HG03139 (cell line): ENCODE measurements around the gene NUDT5.

ENCODE experiments used
- ATAC-seq: cut with Tn5 transposase; IDR thresholded peaks from one replicate; pipeline ENCODE4 v1.9.1; 2021; ENCODE audit not compliant: unreplicated experiment

Gene NUDT5

DNA sequence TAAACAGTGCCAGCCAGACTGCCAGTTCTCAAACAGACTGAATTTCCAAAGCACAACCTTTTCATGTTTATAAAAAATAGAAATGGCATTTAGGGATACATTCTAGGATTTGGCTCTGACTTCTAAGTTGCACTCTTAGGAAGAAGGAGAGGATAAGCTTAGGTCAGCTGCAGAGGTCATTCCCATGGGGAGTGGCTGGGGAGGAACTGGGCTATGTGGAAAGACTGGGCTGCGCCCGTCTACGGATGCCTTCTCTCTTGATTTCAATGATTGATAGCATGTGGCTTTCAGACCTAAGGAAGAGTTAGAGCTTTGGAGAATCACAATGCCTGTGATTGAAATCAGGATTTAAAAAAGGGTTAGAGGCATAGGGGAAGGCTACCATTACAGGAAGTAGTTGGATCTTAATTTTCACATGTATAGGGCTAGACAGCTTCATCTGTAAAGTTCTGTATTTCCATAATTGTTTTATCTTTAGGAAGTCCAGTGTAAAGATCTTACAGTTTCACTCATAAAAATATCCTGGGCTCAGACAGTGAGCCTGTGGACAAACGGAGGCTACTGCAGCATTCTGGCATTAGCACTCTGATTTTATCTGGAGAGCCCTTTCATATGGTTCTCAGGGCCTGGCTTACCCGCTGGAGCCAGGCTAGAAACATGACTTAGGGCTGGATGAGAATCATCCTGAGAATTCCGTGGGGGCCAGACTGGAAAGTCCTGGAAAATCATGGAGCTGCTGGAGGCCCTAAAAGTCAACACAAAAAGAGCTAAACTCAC lies 29.5 kb downstream of the NUDT5 start:
- no peak for ATAC-seq

DNA sequence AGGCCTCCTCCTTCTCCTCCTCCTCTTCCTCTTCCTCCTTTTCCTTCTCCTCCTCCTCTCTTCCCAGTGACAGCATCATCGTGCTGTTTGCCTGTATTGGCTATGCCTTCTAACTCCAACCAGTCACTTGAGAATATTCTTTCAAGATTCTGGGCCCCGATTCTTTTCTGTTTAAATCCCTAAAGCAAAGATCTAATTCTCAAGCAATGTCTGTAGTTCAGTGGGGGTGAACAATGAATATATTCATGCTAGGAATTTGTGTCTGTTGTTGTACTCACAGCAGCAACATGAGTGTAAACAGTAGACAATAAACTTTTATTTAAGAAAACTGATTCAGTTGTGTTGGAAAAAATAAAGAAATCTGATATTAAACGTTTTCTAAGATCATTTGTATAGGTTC lies 30.7 kb downstream of the NUDT5 start:
- ATAC-seq = no peak

DNA sequence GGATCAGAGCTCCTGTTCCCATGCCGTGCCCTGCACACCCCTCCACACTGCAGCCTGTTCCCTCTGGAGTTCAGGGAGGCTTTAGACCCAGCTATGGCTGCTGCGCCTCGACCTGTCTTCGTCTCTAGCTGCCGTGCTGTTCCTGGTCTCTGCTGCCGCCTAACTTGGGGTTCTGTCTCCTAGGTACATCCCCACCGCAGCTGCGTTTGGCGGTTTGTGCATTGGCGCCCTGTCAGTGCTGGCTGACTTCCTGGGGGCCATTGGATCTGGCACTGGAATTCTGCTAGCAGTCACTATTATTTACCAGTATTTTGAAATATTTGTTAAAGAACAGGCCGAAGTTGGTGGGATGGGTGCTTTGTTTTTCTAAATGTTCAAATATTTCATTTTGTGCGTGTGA lies 31.6 kb downstream of the NUDT5 start:
- no peak for ATAC-seq

DNA sequence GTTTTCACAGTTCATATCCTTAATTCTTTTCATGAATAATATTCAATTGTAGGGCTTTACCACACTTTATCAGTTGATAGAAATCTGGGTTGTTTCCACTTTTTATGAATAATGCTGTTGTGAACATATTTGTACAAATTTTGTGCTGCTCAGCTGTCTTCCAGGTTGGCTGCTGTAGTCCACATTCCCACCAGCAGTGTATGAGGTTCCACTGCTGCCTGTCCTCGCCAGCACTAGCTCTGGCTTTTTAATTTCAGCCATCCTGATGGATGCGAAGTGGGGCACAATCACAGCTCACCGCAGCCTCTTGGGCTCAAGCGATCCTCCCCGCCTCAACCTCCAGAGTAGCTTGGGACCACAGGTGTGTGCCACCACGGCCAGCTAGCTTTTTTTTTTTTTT lies 32.8 kb downstream of the NUDT5 start:
- no peak for ATAC-seq

DNA sequence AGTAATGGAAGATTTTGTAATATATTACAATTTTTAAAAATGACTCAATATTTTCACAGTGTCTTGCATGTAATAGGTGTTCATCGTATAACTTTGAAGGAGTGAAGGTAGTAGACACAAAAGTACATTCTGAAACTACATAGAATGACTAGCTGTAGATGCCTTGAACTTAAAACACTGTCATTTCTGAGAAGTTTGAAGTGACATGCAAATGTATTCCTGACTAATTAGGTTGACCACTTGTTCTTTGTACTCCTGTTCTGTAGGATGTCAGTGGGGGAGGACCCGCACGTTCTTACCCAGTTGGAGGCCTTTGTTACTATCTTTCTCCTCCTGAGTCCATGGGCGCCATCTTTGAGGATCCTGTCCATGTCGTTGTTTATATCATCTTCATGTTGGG lies 35.0 kb downstream of the NUDT5 start:
- no peak for ATAC-seq

DNA sequence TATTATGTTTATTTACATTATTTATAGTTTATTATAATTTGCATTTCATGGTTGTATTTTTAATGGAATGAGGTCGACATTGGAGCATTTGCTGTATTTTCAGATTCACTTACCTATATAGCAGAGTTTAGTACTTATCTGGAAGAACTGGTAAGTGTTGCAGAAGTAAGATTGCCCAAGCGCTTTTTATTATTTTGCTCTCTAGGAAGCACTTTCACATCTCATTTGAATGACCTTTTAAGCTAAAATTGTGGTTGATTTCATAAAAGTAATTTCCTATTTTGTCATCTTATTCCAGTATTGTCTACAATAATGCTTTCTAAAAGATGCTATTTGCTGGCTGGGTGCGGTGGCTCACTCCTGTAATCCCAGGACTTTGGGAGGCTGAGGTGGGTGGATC lies 37.6 kb downstream of the NUDT5 start:
- ATAC-seq = no peak

DNA sequence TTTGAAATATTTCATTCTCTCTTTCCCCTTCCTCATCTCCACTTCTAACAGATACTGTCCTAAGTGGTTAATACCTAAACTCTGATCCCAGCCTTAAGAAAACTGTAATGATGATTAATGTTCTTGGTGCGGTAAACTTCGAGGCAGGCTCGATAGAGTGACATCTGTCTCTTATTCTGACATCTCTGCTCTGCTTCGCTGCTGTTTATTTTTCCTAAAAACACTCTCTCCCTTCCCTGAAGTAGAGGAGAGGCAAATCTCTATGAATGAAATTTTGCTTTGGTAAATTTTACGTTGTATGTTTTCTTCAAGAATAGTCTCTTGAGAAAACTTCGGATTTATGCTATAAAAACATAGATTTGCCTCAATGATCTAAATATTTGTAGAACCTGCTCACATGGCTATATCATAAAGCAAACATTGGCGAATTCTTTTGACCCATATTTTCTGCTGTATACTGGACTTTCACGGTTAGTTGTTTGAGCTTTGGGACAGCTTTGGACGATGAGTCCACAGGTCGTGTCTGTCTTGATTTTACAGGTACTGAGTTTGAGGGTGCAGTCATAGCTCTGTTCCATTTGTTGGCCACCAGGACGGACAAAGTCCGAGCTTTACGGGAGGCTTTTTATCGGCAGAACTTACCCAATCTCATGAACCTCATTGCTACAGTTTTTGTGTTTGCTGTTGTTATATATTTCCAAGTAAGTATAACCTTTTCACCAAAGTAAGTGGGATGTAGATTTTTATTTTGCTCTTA lies 39.1 kb downstream of the NUDT5 start:
- no peak for ATAC-seq

DNA sequence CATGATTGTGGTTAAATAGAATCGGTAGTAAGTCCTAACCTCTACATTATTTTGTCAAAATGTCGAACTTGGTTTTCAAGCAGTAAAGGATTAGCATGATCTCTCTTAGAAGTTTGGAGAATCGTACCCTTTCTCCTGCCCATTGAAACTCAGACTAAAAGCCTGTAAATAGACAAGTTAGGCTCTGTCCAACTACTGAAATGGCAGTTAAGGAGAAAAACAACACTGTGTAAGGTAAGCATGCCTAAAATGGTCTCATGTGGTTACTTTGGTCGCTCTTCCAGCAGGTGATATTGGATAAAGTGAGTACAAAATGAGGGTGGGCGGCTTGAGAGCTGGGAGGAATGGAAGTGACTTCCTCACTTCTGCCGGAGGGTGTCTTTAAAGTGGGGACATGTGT lies 41.2 kb downstream of the NUDT5 start:
- no peak for ATAC-seq

DNA sequence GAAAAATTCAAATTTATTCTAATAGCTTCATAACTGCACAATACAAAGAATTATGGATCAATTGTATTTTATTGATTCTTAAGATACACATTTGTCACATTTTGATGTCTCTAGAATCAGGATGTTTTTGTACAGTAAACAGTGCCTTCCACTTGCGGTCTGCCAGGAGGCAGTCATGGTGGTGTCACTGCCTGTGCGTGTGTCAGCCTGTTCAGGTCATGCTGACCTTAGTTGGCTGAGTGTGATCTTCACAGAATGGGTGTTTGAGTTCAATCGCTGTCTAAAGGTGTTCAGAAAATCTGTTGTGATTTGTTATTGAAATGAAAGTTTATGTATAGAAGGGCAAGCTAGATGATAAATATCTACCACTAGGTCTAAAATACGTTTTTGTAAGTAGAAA lies 45.5 kb downstream of the NUDT5 start:
- no peak for ATAC-seq

DNA sequence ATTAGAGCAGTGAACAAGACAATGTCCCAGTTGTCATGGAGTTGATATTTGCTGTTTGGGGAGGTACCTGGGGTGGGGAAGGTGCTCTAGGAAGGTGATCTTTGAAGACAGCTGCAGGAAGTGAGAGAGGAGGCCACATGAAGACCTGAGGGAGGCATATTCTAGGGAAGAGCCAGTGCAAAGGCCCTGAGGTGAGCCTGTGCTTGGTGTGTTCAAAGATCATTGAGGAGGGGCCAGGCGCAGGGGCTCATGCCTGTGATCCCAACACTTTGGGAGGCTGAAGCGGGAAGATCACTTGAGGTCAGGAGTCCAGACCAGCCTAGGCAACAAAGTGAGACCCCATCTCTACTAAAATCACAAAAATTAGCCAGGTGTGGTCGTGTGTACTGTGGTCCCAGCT lies 51.2 kb downstream of the NUDT5 start:
- ATAC-seq = no peak

DNA sequence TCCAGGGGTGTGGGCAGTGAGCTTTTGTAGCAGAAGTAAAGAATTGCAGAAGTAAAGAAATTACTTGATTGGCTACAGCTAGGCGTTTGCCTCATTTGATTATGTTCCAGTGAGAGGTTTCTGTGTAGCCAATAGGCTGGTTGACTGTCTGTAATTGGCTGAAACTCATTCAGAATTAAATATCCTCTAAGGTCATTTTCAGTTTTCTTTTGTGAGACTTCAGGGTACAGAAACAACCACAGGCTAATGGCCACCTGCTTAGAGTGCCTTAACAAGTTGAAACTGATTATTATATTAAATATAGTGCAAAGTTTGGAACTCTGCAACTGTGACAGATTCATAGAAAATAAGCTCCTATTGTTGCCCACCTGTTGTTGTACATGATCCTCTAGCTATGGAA lies 55.7 kb downstream of the NUDT5 start:
- no peak for ATAC-seq

DNA sequence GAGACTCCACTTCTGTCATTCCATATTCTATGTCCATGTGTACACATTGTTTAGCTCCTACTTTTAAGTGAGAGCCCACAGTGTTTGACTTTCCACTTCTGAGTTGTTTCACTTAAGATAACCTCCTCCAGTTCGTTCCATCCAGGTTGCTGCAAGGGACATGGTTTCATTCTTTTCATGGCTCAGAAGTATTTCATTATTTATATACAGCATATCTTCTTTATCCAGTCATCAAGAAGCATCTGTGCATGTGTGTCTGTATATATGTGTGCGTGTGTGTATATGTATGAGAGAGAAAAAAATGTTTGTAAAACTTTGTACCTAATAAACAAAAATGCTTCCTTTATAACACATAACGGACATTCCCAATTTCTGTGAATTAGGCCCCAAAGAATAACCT lies 60.1 kb downstream of the NUDT5 start:
- no peak for ATAC-seq

DNA sequence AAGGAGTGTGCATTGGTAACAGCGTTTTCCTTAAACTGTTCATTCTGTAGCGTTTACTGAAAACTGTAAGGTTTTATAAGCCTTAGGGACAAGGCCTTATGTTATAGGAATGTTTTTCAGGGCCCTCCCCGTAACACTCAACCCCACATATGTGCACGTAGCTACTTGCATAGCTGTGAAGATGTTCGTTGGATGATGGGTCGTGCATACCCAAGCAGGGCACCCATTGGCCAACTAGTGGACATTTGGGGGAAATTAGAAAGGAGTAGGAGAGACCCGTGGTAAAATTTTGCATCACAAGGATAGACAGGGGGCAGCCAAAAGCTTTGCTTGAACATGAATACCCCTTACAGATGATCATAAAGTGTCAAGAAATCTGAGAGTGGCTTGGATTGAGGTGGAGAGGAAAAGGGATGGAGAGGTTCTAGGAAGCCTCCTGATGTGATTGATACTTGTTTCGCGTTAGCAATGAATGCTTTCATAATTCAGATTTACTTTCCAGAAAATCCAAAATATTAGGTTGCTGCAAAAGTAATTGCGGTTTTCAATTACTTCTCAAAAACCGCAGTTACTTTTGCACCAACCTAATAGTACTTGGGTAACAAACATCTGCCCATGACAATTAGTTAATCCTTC lies 65.3 kb downstream of the NUDT5 start:
- no peak for ATAC-seq

DNA sequence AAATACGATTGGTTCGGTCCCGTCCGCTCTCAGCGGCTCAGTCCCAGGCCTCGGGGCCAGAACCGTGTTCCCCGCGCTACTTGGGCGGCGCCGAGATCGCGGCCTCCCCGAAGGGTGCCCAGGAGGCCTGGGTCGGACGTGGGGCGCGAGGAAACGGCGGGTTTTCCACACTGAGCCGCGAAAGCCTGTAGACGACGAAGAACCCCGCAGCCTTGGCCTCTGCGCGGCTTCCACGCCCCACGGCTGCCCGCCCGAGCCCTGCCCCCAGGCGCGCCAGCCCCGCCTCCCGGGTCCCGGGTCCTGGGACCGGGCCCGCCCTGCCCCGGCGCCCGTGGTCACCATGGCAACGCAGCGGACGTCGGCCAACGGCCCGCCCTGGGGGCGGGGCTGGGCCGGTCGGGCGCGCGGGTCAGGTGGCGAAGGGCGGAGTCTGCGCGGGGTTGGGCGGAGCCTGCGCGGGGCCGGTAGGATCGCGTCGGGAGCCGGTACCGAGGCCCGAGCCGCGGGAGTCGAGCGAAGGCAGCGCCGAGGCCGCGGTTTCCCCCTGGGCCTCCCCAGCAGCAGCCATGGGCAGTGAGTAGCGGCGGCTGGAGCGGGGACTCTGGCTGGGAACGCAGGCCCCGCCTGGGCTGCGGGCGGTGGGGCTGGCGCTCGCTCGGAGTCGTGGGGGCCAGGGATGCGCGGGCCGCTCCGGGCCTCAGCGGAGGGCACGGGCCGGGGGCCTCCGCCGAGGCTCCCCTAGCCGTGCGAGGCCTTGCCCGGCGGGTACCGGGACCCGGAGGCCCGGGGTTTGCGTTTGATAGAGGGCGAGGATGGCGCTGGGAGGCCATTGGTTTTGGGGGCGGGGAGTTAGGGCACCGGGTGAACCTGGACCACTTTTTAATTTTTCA lies 66.2 kb downstream of the NUDT5 start, which contains the start of gene SEC61A2:
Gene SEC61A2 (plus strand): TSS at position 456 of the 890 bp plus-strand sequence. CDS start 111 bp downstream, at position 567.
- peak; percentile 91 for ATAC-seq

DNA sequence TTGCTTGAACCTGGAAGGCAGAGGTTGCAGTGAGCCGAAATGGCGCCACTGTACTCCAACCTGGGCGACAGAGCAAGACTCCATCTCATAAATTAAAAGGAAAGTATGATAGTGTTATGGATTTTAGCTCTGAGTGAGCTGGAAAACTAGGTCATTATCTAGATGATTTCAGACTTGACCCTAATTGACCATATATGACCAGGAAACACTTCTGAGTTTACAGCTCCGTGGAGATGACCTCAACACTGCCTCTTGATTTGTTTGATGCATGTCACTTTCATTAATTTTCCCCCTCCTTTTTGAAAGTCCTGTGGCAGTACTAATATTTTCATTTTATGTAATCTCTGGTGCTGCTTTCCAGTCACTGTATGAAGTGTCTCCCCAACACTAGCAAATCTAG lies 74.0 kb downstream of the NUDT5 start:
- no peak for ATAC-seq
